T-cell (primary cell): Measurements from ENCODE around the gene FASTK. TPM values are rescaled to one million over a fixed set of nuclear protein-coding genes. Genes with fewer than 3 reads are reported as not detected.

Source experiments
- ATAC-seq, 4 experiments: fragments of 200-7000 bp in 3 of 4; fragments of 150-1000 bp in 1 of 4; cut with Tn5 transposase; replicated peaks in 1 of 4; 1 replicate in 3 of 4; 2 replicates in 1 of 4; pipeline ENCODE4 v1.10.0; 2021; ENCODE audit warnings: moderate library complexity in 3 of 4, mild to moderate bottlenecking in 2 of 4, moderate number of reproducible peaks in 1 of 4
- CTCF ChIA-PET, 2 donors: fragments of 300-600 bp; sonication (Branson Sonifier 250); formaldehyde crosslinking; loops; one replicate each; lab custom pipeline; 2022; ENCODE audit warnings: antibody characterized with exemption in 2 of 2; lab: Charles Lee
- POLR2A ChIA-PET, 2 donors: fragments of 300-600 bp; sonication (Branson Sonifier 250); formaldehyde crosslinking; loops; one replicate each; lab custom pipeline; 2022; ENCODE audit warnings: antibody characterized with exemption in 2 of 2; lab: Charles Lee
- DNase-seq, 35 experiments: peaks; one replicate each; pipeline versions ENCODE4 v3.0.0 to v3.0.0-alpha.2; 2013 to 2023
- H3K27ac ChIP-seq: one replicate; pipeline ENCODE4 v1.5.1; 2013; ENCODE audit warnings: low read length
- H3K27me3 ChIP-seq, 2 experiments: replicated peaks in 1 of 2; 1 replicate in 1 of 2; 2 replicates in 1 of 2; pipeline versions ENCODE4 v1.6.1 to v1.7.0; 2013; ENCODE audit warnings: low read length in 1 of 2, mixed read lengths in 1 of 2; ENCODE audit not compliant: control insufficient read depth in 2 of 2, insufficient read depth in 2 of 2; ENCODE audit errors: extremely low read depth in 1 of 2
- H3K36me3 ChIP-seq, 2 donors: 1 replicate in 1 of 2; 2 replicates in 1 of 2; pipeline versions ENCODE4 v1.6.1 to v1.7.0; 2013; ENCODE audit warnings: low read length in 1 of 2; ENCODE audit not compliant: control insufficient read depth in 2 of 2, insufficient read depth in 1 of 2; ENCODE audit errors: extremely low read depth in 1 of 2
- H3K4me1 ChIP-seq, 2 experiments: 1 replicate in 1 of 2; 2 replicates in 1 of 2; pipeline versions ENCODE4 v1.6.1 to v1.7.0; 2013; ENCODE audit warnings: low read length in 2 of 2, mixed read lengths in 1 of 2; ENCODE audit not compliant: insufficient read depth in 2 of 2, control insufficient read depth in 1 of 2; ENCODE audit errors: extremely low read depth in 1 of 2
- H3K4me3 ChIP-seq, 2 donors: 1 replicate in 1 of 2; 2 replicates in 1 of 2; pipeline versions ENCODE4 v1.5.1 to v1.7.0; 2013; ENCODE audit warnings: mild to moderate bottlenecking in 2 of 2, low read length in 1 of 2, moderate library complexity in 1 of 2; ENCODE audit not compliant: control insufficient read depth in 1 of 2; ENCODE audit errors: extremely low read depth in 1 of 2
- H3K9me3 ChIP-seq: 2 replicates; pipeline ENCODE4 v1.7.0; 2013
- H3K27ac Mint-ChIP-seq, 2 donors: one replicate each; pipeline ENCODE4 v1.8.0; 2020 to 2021; ENCODE audit warnings: mild to moderate bottlenecking in 2 of 2, mixed read lengths in 2 of 2
- H3K27me3 Mint-ChIP-seq, 2 donors: one replicate each; pipeline ENCODE4 v1.8.0; 2021 to 2022; ENCODE audit warnings: mixed read lengths in 2 of 2
- H3K36me3 Mint-ChIP-seq: one replicate; pipeline ENCODE4 v1.8.0; 2021; ENCODE audit warnings: mixed read lengths
- H3K4me1 Mint-ChIP-seq, 3 donors: one replicate each; pipeline ENCODE4 v1.8.0; 2020 to 2022; ENCODE audit warnings: mixed read lengths in 3 of 3, mild to moderate bottlenecking in 1 of 3
- H3K4me3 Mint-ChIP-seq, 3 donors: one replicate each; pipeline ENCODE4 v1.8.0; 2020 to 2022; ENCODE audit warnings: mild to moderate bottlenecking in 3 of 3, mixed read lengths in 3 of 3, moderate library complexity in 3 of 3
- H3K9me3 Mint-ChIP-seq, 3 donors: one replicate each; pipeline ENCODE4 v1.8.0; 2020 to 2022; ENCODE audit warnings: mixed read lengths in 3 of 3
- whole genome bisulfite sequencing: methylation state at CpG from one replicate; pipeline ENCODE4 v1.1.5; 2013; ENCODE audit warnings: missing lambda C conversion rate; ENCODE audit not compliant: insufficient coverage; 5-methylcytosine and 5-hydroxymethylcytosine counted together
- total RNA-seq, 35 experiments: library from RNA in 6 of 35; stranded (reverse) in 6 of 35; fragments of 120-200 nt in 1 of 35; gene quantifications; one replicate each; pipeline versions ENCODE4 v1.2.1 to v1.2.4 and lab custom pipeline; 2013 to 2026

The FASTK gene
- total RNA-seq, 5 donors from 2014 or later (not counting 1 experiment from before 2014, with no cell fraction given), result 98.8 to 157 (median 151) TPM

GRCh38 chr7:151123158-151123821 is 42.7 kb upstream of the FASTK start:
- Histone ChIP-seq H3K4me3 (no peak overlapping the region), H3K27ac (no peak overlapping the region), H3K27me3 (peaks cover 0 to 3% of the 10 kb centered on the region in 2 experiments), H3K9me3 (no peaks in the 10 kb centered on the region), H3K4me1 (peaks cover 2 to 11% of the 10 kb centered on the region in 2 experiments), H3K36me3 (peaks cover 0 to 7% of the 10 kb centered on the region in 2 donors)
- no peak overlapping the region for H3K27ac Mint-ChIP-seq
- no peak overlapping the region for H3K4me3 Mint-ChIP-seq
- WGBS, result 90% methylated on average over 36 of the region's 50 CpGs
- no peaks in the 10 kb centered on the region for H3K27me3 Mint-ChIP-seq
- ATAC-seq (no peak), DNase-seq (no peak)
- H3K4me1 Mint-ChIP-seq, result peaks cover 10 to 21% (median 11%) of the 10 kb centered on the region in 3 donors
- ChIA-PET CTCF (interaction anchor here in 1 of 2 donors (0.6 to 2.0 kb wide), 7 partner anchors 11 to 192 kb away, joined by 3 to 17 read pairs (median 4); no protein-coding TSS in a partner anchor), POLR2A (interaction anchor here in 1 of 2 donors (0.6 kb wide), 1 partner anchor 105 kb away, joined by 4 read pairs; no protein-coding TSS in a partner anchor)
- peaks cover 37% of the 10 kb centered on the region for H3K36me3 Mint-ChIP-seq
- H3K9me3 Mint-ChIP-seq, result no peaks in the 10 kb centered on the region

- Mint-ChIP-seq H3K27me3 (no peaks in the 10 kb centered on the region), H3K4me3 (no peak overlapping the region), H3K4me1 (peaks cover 13 to 21% (median 14%) of the 10 kb centered on the region in 3 donors), H3K36me3 (peaks cover 37% of the 10 kb centered on the region), H3K27ac (no peak overlapping the region), H3K9me3 (no peaks in the 10 kb centered on the region)
- no peak for ATAC-seq
- Histone ChIP-seq H3K4me1 (peaks cover 2 to 17% of the 10 kb centered on the region in 2 experiments), H3K4me3 (no peak overlapping the region), H3K27ac (no peak overlapping the region), H3K36me3 (peaks cover 0 to 5% of the 10 kb centered on the region in 2 donors), H3K27me3 (peaks cover 0 to 3% of the 10 kb centered on the region in 2 experiments), H3K9me3 (no peaks in the 10 kb centered on the region)
- WGBS, result 92% methylated on average over 14 of the region's 29 CpGs
- DNase-seq, result no peak
- ChIA-PET POLR2A (no interaction called here), CTCF (interaction anchor here in 1 of 2 donors (2.0 kb wide), 1 partner anchor 121 kb away, joined by 17 read pairs; no protein-coding TSS in a partner anchor)
Measured at GRCh38 chr7:151122796-151123157, 42.2 kb upstream of the FASTK start.

- Histone ChIP-seq H3K4me1 (peaks cover 2 to 22% of the 10 kb centered on the region in 2 experiments), H3K9me3 (no peaks in the 10 kb centered on the region), H3K36me3 (peaks cover 0 to 5% of the 10 kb centered on the region in 2 donors), H3K4me3 (no peak overlapping the region), H3K27me3 (peaks cover 0 to 3% of the 10 kb centered on the region in 2 experiments), H3K27ac (no peak overlapping the region)
- ATAC-seq (no peak), DNase-seq (no peak)
- Mint-ChIP-seq H3K4me3 (no peak overlapping the region), H3K27ac (no peak overlapping the region), H3K4me1 (peaks cover 18 to 23% (median 18%) of the 10 kb centered on the region in 3 donors), H3K36me3 (peaks cover 37% of the 10 kb centered on the region), H3K9me3 (no peaks in the 10 kb centered on the region), H3K27me3 (no peaks in the 10 kb centered on the region)
- CTCF ChIA-PET, result no interaction called here
- POLR2A ChIA-PET, result no interaction called here
- WGBS, result 94% methylated on average over 18 of the region's 24 CpGs
Measured at GRCh38 chr7:151122276-151122675, 41.7 kb upstream of the FASTK start.

- ChIA-PET CTCF (no interaction called here), POLR2A (no interaction called here)
- Mint-ChIP-seq H3K36me3 (peaks cover 37% of the 10 kb centered on the region), H3K27me3 (no peaks in the 10 kb centered on the region), H3K9me3 (no peaks in the 10 kb centered on the region), H3K4me1 (peaks cover 20 to 26% (median 23%) of the 10 kb centered on the region in 3 donors), H3K4me3 (no peak overlapping the region), H3K27ac (no peak overlapping the region)
- DNase-seq (no peak), ATAC-seq (no peak)
- 79% methylated on average over 28 of the region's 30 CpGs for WGBS
- Histone ChIP-seq H3K27ac (no peak overlapping the region), H3K27me3 (peaks cover under 1 to 3% of the 10 kb centered on the region in 2 experiments), H3K36me3 (peaks cover 0 to 5% of the 10 kb centered on the region in 2 donors), H3K4me3 (no peak overlapping the region), H3K4me1 (peaks cover 2 to 29% of the 10 kb centered on the region in 2 experiments), H3K9me3 (no peaks in the 10 kb centered on the region)
Measured at GRCh38 chr7:151121380-151122170, 41.0 kb upstream of the FASTK start.

GRCh38 chr7:151120896-151121295 is 40.3 kb upstream of the FASTK start:
- no peak overlapping the region for H3K4me3 Mint-ChIP-seq
- H3K27me3 Mint-ChIP-seq, result no peaks in the 10 kb centered on the region
- peaks cover 2 to 35% of the 10 kb centered on the region in 2 experiments for H3K4me1 ChIP-seq
- ChIA-PET POLR2A (no interaction called here), CTCF (interaction anchor here in 1 of 2 donors (0.5 kb wide), 1 partner anchor 15 kb away, joined by 5 read pairs; no protein-coding TSS in a partner anchor)
- WGBS, result 93% methylated on average over 20 of the region's 22 CpGs
- no peaks in the 10 kb centered on the region for H3K9me3 Mint-ChIP-seq
- H3K27ac Mint-ChIP-seq, result no peak overlapping the region
- H3K9me3 ChIP-seq, result no peaks in the 10 kb centered on the region
- no peak overlapping the region for H3K27ac ChIP-seq
- H3K4me3 ChIP-seq, result no peak overlapping the region
- peaks cover 0 to 5% of the 10 kb centered on the region in 2 donors for H3K36me3 ChIP-seq
- DNase-seq (no peak), ATAC-seq (no peak)
- H3K4me1 Mint-ChIP-seq, result peaks cover 22 to 26% (median 26%) of the 10 kb centered on the region in 3 donors
- peaks cover 37% of the 10 kb centered on the region for H3K36me3 Mint-ChIP-seq
- H3K27me3 ChIP-seq, result peaks cover 3 to 7% of the 10 kb centered on the region in 2 experiments

GRCh38 chr7:151119902-151120301 is 39.3 kb upstream of the FASTK start:
- ChIA-PET POLR2A (no interaction called here), CTCF (no interaction called here)
- WGBS, result 93% methylated on average over 25 of the region's 27 CpGs
- Mint-ChIP-seq H3K27me3 (no peaks in the 10 kb centered on the region), H3K4me3 (no peak overlapping the region), H3K4me1 (peaks cover 23 to 28% (median 26%) of the 10 kb centered on the region in 3 donors), H3K9me3 (no peaks in the 10 kb centered on the region), H3K27ac (no peak overlapping the region), H3K36me3 (peaks cover 37% of the 10 kb centered on the region)
- Histone ChIP-seq H3K4me1 (peaks cover 2 to 40% of the 10 kb centered on the region in 2 experiments), H3K27me3 (peaks cover 3 to 10% of the 10 kb centered on the region in 2 experiments), H3K36me3 (peaks cover 0 to 5% of the 10 kb centered on the region in 2 donors), H3K4me3 (no peak overlapping the region), H3K27ac (no peak overlapping the region), H3K9me3 (no peaks in the 10 kb centered on the region)
- no peak for ATAC-seq
- DNase-seq, result no peak
